ENCODE data around the gene CNTNAP2. TPM values are rescaled to one million over a fixed set of nuclear protein-coding genes. Genes with fewer than 3 reads are reported as not detected.

Gene CNTNAP2
- total RNA-seq, 6 experiments from 2014 or later: 0.07 to 0.13 (median 0.12) TPM; not detected in 3

- no peaks in the 10 kb centered on the region; the same call in 1 of the 2 replicates for H3K27me3 Mint-ChIP-seq (ENCODE audit: insufficient read depth)
These were observed 544.8 kb downstream of the CNTNAP2 start for GRCh38 chr7:146661435-146661834.

GRCh38 chr7:146661929-146662328 is 545.3 kb downstream of the CNTNAP2 start:
- Mint-ChIP-seq H3K4me3 (no peak overlapping the region), H3K9me3 (peaks cover 53% of the 10 kb centered on the region)
- no peak for TF ChIP-seq CTCF (IDR thresholded peaks at IDR 0.05)

More at GRCh38 chr7:146661435-146661834, 544.8 kb downstream of the CNTNAP2 start:
- no peak for TF ChIP-seq CTCF (IDR thresholded peaks at IDR 0.05)
- Mint-ChIP-seq H3K4me1 (ENCODE audit: low read depth) (no peaks in the 10 kb centered on the region), H3K27ac (no peak overlapping the region), H3K9me3 (peaks cover 51% of the 10 kb centered on the region), H3K4me3 (no peak overlapping the region), H3K36me3 (ENCODE audit: low read depth) (0 out of 2 replicates have a peak, but pooled peaks cover 3% of the 10 kb centered on the region)
- DNase-seq: no peak

GRCh38 chr7:146665023-146665422 is 548.4 kb downstream of the CNTNAP2 start:
- Mint-ChIP-seq H3K4me1 (ENCODE audit: low read depth) (no peaks in the 10 kb centered on the region), H3K9me3 (peaks cover 53% of the 10 kb centered on the region), H3K27me3 (ENCODE audit: insufficient read depth) (no peaks in the 10 kb centered on the region; the same call in 1 of the 2 replicates), H3K27ac (no peak overlapping the region), H3K4me3 (no peak overlapping the region), H3K36me3 (ENCODE audit: low read depth) (0 out of 2 replicates have a peak, but pooled peaks cover 3% of the 10 kb centered on the region)
- no peak for DNase-seq
- TF ChIP-seq CTCF (IDR thresholded peaks at IDR 0.05): no peak

More at GRCh38 chr7:146661929-146662328, 545.3 kb downstream of the CNTNAP2 start:
- Mint-ChIP-seq H3K27me3 (ENCODE audit: insufficient read depth) (no peaks in the 10 kb centered on the region; the same call in 1 of the 2 replicates), H3K27ac (no peak overlapping the region), H3K36me3 (ENCODE audit: low read depth) (0 out of 2 replicates have a peak, but pooled peaks cover 3% of the 10 kb centered on the region), H3K4me1 (ENCODE audit: low read depth) (no peaks in the 10 kb centered on the region)
- no peak for DNase-seq

- H3K27ac Mint-ChIP-seq: no peak overlapping the region
- no peaks in the 10 kb centered on the region for H3K27me3 Mint-ChIP-seq (ENCODE audit: insufficient read depth)
- peaks cover 57% of the 10 kb centered on the region for H3K9me3 Mint-ChIP-seq
- peaks cover 5% of the 10 kb centered on the region; the same call in 1 of the 2 replicates for H3K36me3 Mint-ChIP-seq (ENCODE audit: low read depth)
- no peaks in the 10 kb centered on the region for H3K4me1 Mint-ChIP-seq (ENCODE audit: low read depth)
- no peak overlapping the region for H3K4me3 Mint-ChIP-seq
- DNase-seq: no peak
- TF ChIP-seq CTCF (IDR thresholded peaks at IDR 0.05): no peak
These were observed 553.9 kb downstream of the CNTNAP2 start for GRCh38 chr7:146670532-146670931.

GRCh38 chr7:146681487-146681886 is 564.9 kb downstream of the CNTNAP2 start:
- H3K4me1 Mint-ChIP-seq (ENCODE audit: low read depth): no peaks in the 10 kb centered on the region
- no peak overlapping the region for H3K4me3 Mint-ChIP-seq
- no peak for DNase-seq
- no peaks in the 10 kb centered on the region for H3K36me3 Mint-ChIP-seq (ENCODE audit: low read depth)
- TF ChIP-seq CTCF (IDR thresholded peaks at IDR 0.05): no peak
- no peaks in the 10 kb centered on the region for H3K27me3 Mint-ChIP-seq (ENCODE audit: insufficient read depth)
- H3K27ac Mint-ChIP-seq: no peak overlapping the region
- H3K9me3 Mint-ChIP-seq: peaks cover 26% of the 10 kb centered on the region

All from HFFc6 (cell line).